ENCODE data around the gene TRANK1. TPM values are rescaled to one million over a fixed set of nuclear protein-coding genes. Genes with fewer than 3 reads are reported as not detected.

TRANK1 gene
- total RNA-seq, 4 donors from 2014 or later = 8.7 to 12.6 (median 10.5) TPM

GRCh38 chr3:36804295-36805055, 140.4 kb downstream of the TRANK1 start:
- Histone ChIP-seq H3K36me3 (no peaks in the 10 kb centered on the region), H3K4me3 (no peak overlapping the region), H3K27ac (no peak overlapping the region), H3K4me1 (no peaks in the 10 kb centered on the region), H3K27me3 (no peaks in the 10 kb centered on the region), H3K9me3 (peaks cover 0 to 26% (median 0%) of the 10 kb centered on the region in 4 donors)
- 93% methylated on average over 2 of the region's 2 CpGs for WGBS, 2 donors
- no peak for TF ChIP-seq EP300 (IDR thresholded peaks at IDR 0.05)
- TF ChIP-seq POLR2A (IDR thresholded peaks at IDR 0.05) = no peak
- TF ChIP-seq CTCF (IDR thresholded peaks at IDR 0.05) = no peak
- DNase-seq (ENCODE audit: low spot score in 2 of 2) = no peak

GRCh38 chr3:36803091-36803791, 141.6 kb downstream of the TRANK1 start:
- 91 to 100% methylated on average over 5 of the region's 5 CpGs for WGBS, 2 donors
- Histone ChIP-seq H3K4me1 (no peaks in the 10 kb centered on the region), H3K36me3 (no peaks in the 10 kb centered on the region), H3K27me3 (no peaks in the 10 kb centered on the region), H3K4me3 (no peak overlapping the region), H3K9me3 (peaks cover 0 to 30% (median 0%) of the 10 kb centered on the region in 4 donors), H3K27ac (no peak overlapping the region)
- no peak for DNase-seq (ENCODE audit: low spot score in 2 of 2)
- no peak for TF ChIP-seq POLR2A (IDR thresholded peaks at IDR 0.05)
- TF ChIP-seq EP300 (IDR thresholded peaks at IDR 0.05) = no peak
- TF ChIP-seq CTCF (IDR thresholded peaks at IDR 0.05) = no peak

GRCh38 chr3:36800533-36801116, 144.2 kb downstream of the TRANK1 start:
- Histone ChIP-seq H3K4me3 (no peak overlapping the region), H3K27me3 (no peaks in the 10 kb centered on the region), H3K9me3 (peaks cover 0 to 15% (median 0%) of the 10 kb centered on the region in 4 donors), H3K36me3 (no peaks in the 10 kb centered on the region), H3K27ac (no peak overlapping the region), H3K4me1 (no peaks in the 10 kb centered on the region)
- TF ChIP-seq POLR2A (IDR thresholded peaks at IDR 0.05) = no peak
- TF ChIP-seq EP300 (IDR thresholded peaks at IDR 0.05) = no peak
- TF ChIP-seq CTCF (IDR thresholded peaks at IDR 0.05) = no peak
- DNase-seq (ENCODE audit: low spot score in 2 of 2) = no peak
- 73 to 83% methylated on average over 3 of the region's 3 CpGs for WGBS, 2 donors

GRCh38 chr3:36796881-36797280, 148.0 kb downstream of the TRANK1 start:
- TF ChIP-seq POLR2A (IDR thresholded peaks at IDR 0.05) = no peak
- TF ChIP-seq EP300 (IDR thresholded peaks at IDR 0.05) = no peak
- no peak for TF ChIP-seq CTCF (IDR thresholded peaks at IDR 0.05)
- no peaks in the 10 kb centered on the region for H3K36me3 ChIP-seq
- peaks cover 0 to 3% (median 0%) of the 10 kb centered on the region in 4 donors for H3K9me3 ChIP-seq
- peaks cover 0 to under 1% (median 0%) of the 10 kb centered on the region in 4 donors for H3K4me1 ChIP-seq
- H3K27ac ChIP-seq = no peak overlapping the region
- H3K27me3 ChIP-seq = no peaks in the 10 kb centered on the region
- DNase-seq (ENCODE audit: low spot score in 2 of 2) = no peak
- H3K4me3 ChIP-seq = no peak overlapping the region

GRCh38 chr3:36796161-36796560, 148.7 kb downstream of the TRANK1 start:
- no peak for DNase-seq (ENCODE audit: low spot score in 2 of 2)
- Histone ChIP-seq H3K4me3 (no peak overlapping the region), H3K36me3 (no peaks in the 10 kb centered on the region), H3K4me1 (peaks cover 0 to 8% (median 0%) of the 10 kb centered on the region in 4 donors), H3K27ac (no peak overlapping the region), H3K27me3 (no peaks in the 10 kb centered on the region), H3K9me3 (peaks cover 0 to 3% (median 0%) of the 10 kb centered on the region in 4 donors)
- 55 to 66% methylated on average over 2 of the region's 2 CpGs for WGBS, 2 donors
- TF ChIP-seq EP300 (IDR thresholded peaks at IDR 0.05) (no peak), CTCF (IDR thresholded peaks at IDR 0.05) (no peak), POLR2A (IDR thresholded peaks at IDR 0.05) (no peak)
